Measurements from ENCODE around the gene SGPP1.
"Not testable (repeated sequence)": the region's sequence is repeated elsewhere in the genome, so short reads cannot be mapped to it uniquely, and the experiment has no call there.

Gene SGPP1

GRCh38 chr14:63717702-63718101 is 10.2 kb downstream of the SGPP1 start:
- TF ChIP-seq POLR2AphosphoS5 (IDR thresholded peaks at IDR 0.05; ENCODE audit: low read depth, low read length), result no peak
- TF ChIP-seq TAF1 (IDR thresholded peaks at IDR 0.05; ENCODE audit: borderline replicate concordance, low read depth, low read length), result no peak
- TF ChIP-seq POLR2A (IDR thresholded peaks at IDR 0.05; ENCODE audit: low read depth, low read length), result no peak
- no peak for DNase-seq (ENCODE audit: insufficient read length)
- no peak for FAIRE-seq

GRCh38 chr14:63715360-63715759 is 12.5 kb downstream of the SGPP1 start:
- FAIRE-seq (no peak), DNase-seq (ENCODE audit: insufficient read length) (no peak)
- TF ChIP-seq POLR2A (IDR thresholded peaks at IDR 0.05; ENCODE audit: low read depth, low read length), result no peak
- no peak for TF ChIP-seq POLR2AphosphoS5 (IDR thresholded peaks at IDR 0.05; ENCODE audit: low read depth, low read length)
- TF ChIP-seq TAF1 (IDR thresholded peaks at IDR 0.05; ENCODE audit: borderline replicate concordance, low read depth, low read length), result no peak

GRCh38 chr14:63713764-63714163 is 14.1 kb downstream of the SGPP1 start:
- TF ChIP-seq TAF1 (IDR thresholded peaks at IDR 0.05; ENCODE audit: borderline replicate concordance, low read depth, low read length), result no peak
- no peak for TF ChIP-seq POLR2A (IDR thresholded peaks at IDR 0.05; ENCODE audit: low read depth, low read length)
- TF ChIP-seq POLR2AphosphoS5 (IDR thresholded peaks at IDR 0.05; ENCODE audit: low read depth, low read length), result no peak
- DNase-seq (ENCODE audit: insufficient read length), result no peak
- no peak for FAIRE-seq

- DNase-seq (ENCODE audit: insufficient read length) (no peak), FAIRE-seq (no peak)
- TF ChIP-seq POLR2AphosphoS5 (IDR thresholded peaks at IDR 0.05; ENCODE audit: low read depth, low read length) (no peak), TAF1 (IDR thresholded peaks at IDR 0.05; ENCODE audit: borderline replicate concordance, low read depth, low read length) (no peak), POLR2A (IDR thresholded peaks at IDR 0.05; ENCODE audit: low read depth, low read length) (no peak)
These were observed 14.8 kb downstream of the SGPP1 start for GRCh38 chr14:63713058-63713457.

- no peak for FAIRE-seq
- no peak for DNase-seq (ENCODE audit: insufficient read length)
- TF ChIP-seq POLR2AphosphoS5 (IDR thresholded peaks at IDR 0.05; ENCODE audit: low read depth, low read length) (no peak), TAF1 (IDR thresholded peaks at IDR 0.05; ENCODE audit: borderline replicate concordance, low read depth, low read length) (no peak), POLR2A (IDR thresholded peaks at IDR 0.05; ENCODE audit: low read depth, low read length) (no peak)
These were observed 15.7 kb downstream of the SGPP1 start for GRCh38 chr14:63712123-63712522.

- no peak for TF ChIP-seq POLR2A (IDR thresholded peaks at IDR 0.05; ENCODE audit: low read depth, low read length)
- no peak for TF ChIP-seq POLR2AphosphoS5 (IDR thresholded peaks at IDR 0.05; ENCODE audit: low read depth, low read length)
- TF ChIP-seq TAF1 (IDR thresholded peaks at IDR 0.05; ENCODE audit: borderline replicate concordance, low read depth, low read length), result no peak
- DNase-seq (ENCODE audit: insufficient read length) (no peak), FAIRE-seq (no peak)
These were observed 17.4 kb downstream of the SGPP1 start for GRCh38 chr14:63710497-63710896.

GRCh38 chr14:63709589-63709988 is 18.3 kb downstream of the SGPP1 start:
- TF ChIP-seq POLR2AphosphoS5 (IDR thresholded peaks at IDR 0.05; ENCODE audit: low read depth, low read length), result no peak
- TF ChIP-seq TAF1 (IDR thresholded peaks at IDR 0.05; ENCODE audit: borderline replicate concordance, low read depth, low read length), result no peak
- DNase-seq (ENCODE audit: insufficient read length) (no peak), FAIRE-seq (no peak)

- FAIRE-seq, result no peak
- TF ChIP-seq TAF1 (IDR thresholded peaks at IDR 0.05; ENCODE audit: borderline replicate concordance, low read depth, low read length) (no peak), POLR2AphosphoS5 (IDR thresholded peaks at IDR 0.05; ENCODE audit: low read depth, low read length) (no peak), POLR2A (IDR thresholded peaks at IDR 0.05; ENCODE audit: low read depth, low read length) (no peak)
- no peak for DNase-seq (ENCODE audit: insufficient read length)
These were observed 20.6 kb downstream of the SGPP1 start for GRCh38 chr14:63707216-63707615.

- DNase-seq (ENCODE audit: insufficient read length) (no peak), FAIRE-seq (peak; percentile 90)
- no peak for TF ChIP-seq POLR2AphosphoS5 (IDR thresholded peaks at IDR 0.05; ENCODE audit: low read depth, low read length)
- no peak for TF ChIP-seq TAF1 (IDR thresholded peaks at IDR 0.05; ENCODE audit: borderline replicate concordance, low read depth, low read length)
- no peak for TF ChIP-seq POLR2A (IDR thresholded peaks at IDR 0.05; ENCODE audit: low read depth, low read length)
These were observed 22.2 kb downstream of the SGPP1 start for GRCh38 chr14:63705561-63706070.

- DNase-seq (ENCODE audit: insufficient read length); FAIRE-seq: not testable (repeated sequence)
These were observed 25.3 kb downstream of the SGPP1 start for GRCh38 chr14:63702530-63702929.

GRCh38 chr14:63701606-63702299 is 26.1 kb downstream of the SGPP1 start:
- TF ChIP-seq POLR2A (IDR thresholded peaks at IDR 0.05; ENCODE audit: low read depth, low read length) (no peak), POLR2AphosphoS5 (IDR thresholded peaks at IDR 0.05; ENCODE audit: low read depth, low read length) (no peak), TAF1 (IDR thresholded peaks at IDR 0.05; ENCODE audit: borderline replicate concordance, low read depth, low read length) (no peak)
- DNase-seq (ENCODE audit: insufficient read length) (no peak), FAIRE-seq (peak; percentile 84)

GRCh38 chr14:63692310-63693020 is 35.4 kb downstream of the SGPP1 start:
- no peak for FAIRE-seq
- DNase-seq (ENCODE audit: insufficient read length), result no peak
- TF ChIP-seq POLR2A (IDR thresholded peaks at IDR 0.05; ENCODE audit: low read depth, low read length) (no peak), POLR2AphosphoS5 (IDR thresholded peaks at IDR 0.05; ENCODE audit: low read depth, low read length) (no peak), TAF1 (IDR thresholded peaks at IDR 0.05; ENCODE audit: borderline replicate concordance, low read depth, low read length) (no peak)

Measured in GM12892 (cell line).